Activated CD8-positive, alpha-beta memory T cell treated with anti-CD3 and anti-CD28 coated beads, Interleukin-2, amount 10 ng/mL, durations not matched to agents 7 days and 5 days (primary cell): Measurements from ENCODE around the gene PCMTD2. TPM values are rescaled to one million over a fixed set of nuclear protein-coding genes. Genes with fewer than 3 reads are reported as not detected.

Source experiments
- ATAC-seq: fragments of 150-1000 bp; cut with Tn5 transposase; one replicate; pipeline ENCODE4 v1.10.0; 2021; ENCODE audit warnings: moderate library complexity
- CTCF ChIA-PET: fragments of 350-600 bp; sonication (Branson Sonifier 250); formaldehyde crosslinking; loops from one replicate; lab custom pipeline; 2021; ENCODE audit warnings: antibody characterized with exemption; lab: Charles Lee
- DNase-seq: peaks from one replicate; pipeline ENCODE4 v3.0.0-alpha.2; 2020
- H3K27ac Mint-ChIP-seq: one replicate; pipeline ENCODE4 v1.8.0; 2021; ENCODE audit warnings: mild to moderate bottlenecking, mixed read lengths
- H3K27me3 Mint-ChIP-seq: one replicate; pipeline ENCODE4 v1.8.0; 2021; ENCODE audit warnings: mixed read lengths
- H3K36me3 Mint-ChIP-seq: one replicate; pipeline ENCODE4 v1.8.0; 2021; ENCODE audit warnings: mild to moderate bottlenecking, mixed read lengths
- H3K4me1 Mint-ChIP-seq: one replicate; pipeline ENCODE4 v1.8.0; 2021; ENCODE audit warnings: mixed read lengths
- H3K4me3 Mint-ChIP-seq: one replicate; pipeline ENCODE4 v1.8.0; 2021; ENCODE audit warnings: mild to moderate bottlenecking, moderate library complexity, mixed read lengths
- H3K9me3 Mint-ChIP-seq: one replicate; pipeline ENCODE4 v1.8.0; 2022; ENCODE audit warnings: low read depth, mixed read lengths
- total RNA-seq, 2 experiments: library from RNA; stranded (reverse); gene quantifications; one replicate each; pipeline ENCODE4 v1.2.3, GENCODE V29; 2021

PCMTD2 gene
- total RNA-seq, 2 experiments from 2014 or later = 28.1 to 38.5 TPM

DNA sequence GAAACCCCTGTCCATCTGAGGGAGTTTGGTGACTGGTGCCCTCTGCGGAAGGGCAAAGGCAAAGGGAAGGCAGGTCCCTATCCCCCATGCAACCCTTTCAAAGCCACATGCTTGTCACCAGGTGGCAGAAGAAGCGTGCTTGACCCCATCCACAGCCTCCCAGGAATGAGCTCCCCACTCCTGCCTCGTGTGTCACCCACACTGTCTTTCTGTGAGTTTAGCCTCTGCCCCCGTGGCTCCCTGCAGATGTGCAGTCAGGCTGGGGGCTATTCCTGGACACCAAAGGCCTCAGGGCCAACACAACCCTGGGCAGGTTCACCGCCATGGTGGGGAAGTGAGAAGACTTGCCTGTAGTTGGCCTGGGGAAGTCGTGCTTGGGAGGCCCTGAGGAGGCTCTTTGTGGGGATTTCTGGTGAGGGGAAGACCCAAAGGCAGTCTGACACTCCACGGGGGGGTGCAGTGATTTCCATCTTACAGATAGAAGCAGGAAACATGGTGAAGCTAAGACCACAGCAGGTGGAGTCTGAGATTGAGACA is 16.6 kb upstream of the PCMTD2 start:
- H3K9me3 Mint-ChIP-seq = no peaks in the 10 kb centered on the region
- H3K27me3 Mint-ChIP-seq = peaks cover 9% of the 10 kb centered on the region
- H3K36me3 Mint-ChIP-seq = no peaks in the 10 kb centered on the region
- CTCF ChIA-PET = no interaction called here
- H3K4me1 Mint-ChIP-seq = no peaks in the 10 kb centered on the region
- H3K4me3 Mint-ChIP-seq = no peak overlapping the region
- ATAC-seq (no peak), DNase-seq (no peak)
- H3K27ac Mint-ChIP-seq = no peak overlapping the region

DNA sequence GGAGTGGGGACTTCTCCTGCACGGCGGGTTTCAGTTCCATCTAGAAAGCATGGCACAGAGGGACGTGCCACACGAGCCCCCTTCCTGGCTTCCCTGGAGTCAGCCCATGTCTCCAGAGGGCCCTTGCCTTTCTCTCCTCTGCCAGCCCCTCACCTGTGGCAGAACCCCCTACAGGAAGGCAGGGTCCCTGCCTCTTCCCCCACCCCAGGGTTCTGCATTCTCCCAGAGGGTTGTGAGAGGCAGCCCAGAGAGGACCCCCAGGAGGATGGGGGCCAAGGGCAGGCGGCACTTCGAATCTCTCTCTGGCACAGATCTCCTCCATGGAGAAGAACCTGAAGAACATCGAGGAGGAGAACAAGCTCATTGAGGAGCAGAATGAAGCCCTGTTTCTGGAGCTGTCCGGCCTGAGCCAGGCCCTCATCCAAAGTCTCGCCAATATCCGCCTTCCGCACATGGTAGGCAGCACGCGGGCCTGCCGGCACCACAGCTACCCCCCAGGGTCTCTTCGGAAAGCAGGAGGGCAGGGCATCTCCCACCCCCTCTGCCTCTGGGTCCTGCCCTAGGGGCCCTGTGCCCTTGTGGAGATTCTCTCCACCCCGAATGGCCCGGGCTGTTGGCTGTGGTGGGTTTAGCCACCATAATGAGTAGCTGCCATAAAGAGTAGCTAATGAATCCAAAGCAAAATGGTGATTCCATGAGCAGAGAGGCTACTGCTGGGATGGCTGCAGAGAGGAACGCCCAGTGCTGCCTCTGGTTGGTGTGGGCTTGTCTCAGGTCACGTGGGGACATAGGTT is 15.9 kb upstream of the PCMTD2 start:
- H3K27me3 Mint-ChIP-seq = peaks cover 11% of the 10 kb centered on the region
- H3K4me1 Mint-ChIP-seq = no peaks in the 10 kb centered on the region
- no peak overlapping the region for H3K27ac Mint-ChIP-seq
- no peaks in the 10 kb centered on the region for H3K36me3 Mint-ChIP-seq
- ATAC-seq (no peak), DNase-seq (no peak)
- CTCF ChIA-PET = interaction anchor here (1.0 kb wide), 1 partner anchor 35 kb away, joined by 3 read pairs; no protein-coding TSS in a partner anchor
- H3K4me3 Mint-ChIP-seq = no peak overlapping the region
- no peaks in the 10 kb centered on the region for H3K9me3 Mint-ChIP-seq

- no peak for DNase-seq
- no peak overlapping the region for H3K4me3 Mint-ChIP-seq
- H3K4me1 Mint-ChIP-seq = no peaks in the 10 kb centered on the region
- ATAC-seq = no peak
- H3K36me3 Mint-ChIP-seq = no peaks in the 10 kb centered on the region
- no peaks in the 10 kb centered on the region for H3K9me3 Mint-ChIP-seq
- H3K27ac Mint-ChIP-seq = no peak overlapping the region
- CTCF ChIA-PET = interaction anchor here (1.0 kb wide), 1 partner anchor 35 kb away, joined by 3 read pairs; no protein-coding TSS in a partner anchor
- peaks cover 11% of the 10 kb centered on the region for H3K27me3 Mint-ChIP-seq
Observed at GRCh38 chr20:64240243-64241015, 15.1 kb upstream of the PCMTD2 start.

- Mint-ChIP-seq H3K36me3 (no peaks in the 10 kb centered on the region), H3K27ac (no peak overlapping the region), H3K9me3 (no peaks in the 10 kb centered on the region), H3K27me3 (peaks cover 13% of the 10 kb centered on the region), H3K4me1 (no peaks in the 10 kb centered on the region), H3K4me3 (no peak overlapping the region)
- DNase-seq (no peak), ATAC-seq (no peak)
- CTCF ChIA-PET = no interaction called here
Observed at GRCh38 chr20:64241061-64241460, 14.5 kb upstream of the PCMTD2 start.

- DNase-seq (no peak), ATAC-seq (no peak)
- Mint-ChIP-seq H3K27ac (no peak overlapping the region), H3K4me3 (no peak overlapping the region), H3K36me3 (no peaks in the 10 kb centered on the region), H3K9me3 (no peaks in the 10 kb centered on the region), H3K4me1 (no peaks in the 10 kb centered on the region), H3K27me3 (peaks cover 16% of the 10 kb centered on the region)
- CTCF ChIA-PET = interaction anchor here (1.1 kb wide), 1 partner anchor 14 kb away, joined by 3 read pairs; the partner anchor contains the start of gene PCMTD2
Observed at GRCh38 chr20:64242003-64242796, 13.3 kb upstream of the PCMTD2 start.

- Mint-ChIP-seq H3K4me1 (no peaks in the 10 kb centered on the region), H3K4me3 (no peak overlapping the region), H3K36me3 (no peaks in the 10 kb centered on the region), H3K27ac (no peak overlapping the region), H3K27me3 (peaks cover 16% of the 10 kb centered on the region), H3K9me3 (no peaks in the 10 kb centered on the region)
- DNase-seq (no peak), ATAC-seq (no peak)
- CTCF ChIA-PET = interaction anchor here (1.1 to 1.2 kb wide), 2 partner anchors 13 to 43 kb away, joined by 3 read pairs; partner anchors contain the start of gene PCMTD2
Observed at GRCh38 chr20:64242797-64243475, 12.6 kb upstream of the PCMTD2 start.

- H3K27ac Mint-ChIP-seq = no peak overlapping the region
- no peak overlapping the region for H3K4me3 Mint-ChIP-seq
- DNase-seq = no peak
- H3K36me3 Mint-ChIP-seq = no peaks in the 10 kb centered on the region
- no peak for ATAC-seq
- CTCF ChIA-PET = no interaction called here
- H3K9me3 Mint-ChIP-seq = no peaks in the 10 kb centered on the region
- H3K4me1 Mint-ChIP-seq = no peaks in the 10 kb centered on the region
- peaks cover 16% of the 10 kb centered on the region for H3K27me3 Mint-ChIP-seq
Observed at GRCh38 chr20:64244281-64244805, 11.2 kb upstream of the PCMTD2 start.

DNA sequence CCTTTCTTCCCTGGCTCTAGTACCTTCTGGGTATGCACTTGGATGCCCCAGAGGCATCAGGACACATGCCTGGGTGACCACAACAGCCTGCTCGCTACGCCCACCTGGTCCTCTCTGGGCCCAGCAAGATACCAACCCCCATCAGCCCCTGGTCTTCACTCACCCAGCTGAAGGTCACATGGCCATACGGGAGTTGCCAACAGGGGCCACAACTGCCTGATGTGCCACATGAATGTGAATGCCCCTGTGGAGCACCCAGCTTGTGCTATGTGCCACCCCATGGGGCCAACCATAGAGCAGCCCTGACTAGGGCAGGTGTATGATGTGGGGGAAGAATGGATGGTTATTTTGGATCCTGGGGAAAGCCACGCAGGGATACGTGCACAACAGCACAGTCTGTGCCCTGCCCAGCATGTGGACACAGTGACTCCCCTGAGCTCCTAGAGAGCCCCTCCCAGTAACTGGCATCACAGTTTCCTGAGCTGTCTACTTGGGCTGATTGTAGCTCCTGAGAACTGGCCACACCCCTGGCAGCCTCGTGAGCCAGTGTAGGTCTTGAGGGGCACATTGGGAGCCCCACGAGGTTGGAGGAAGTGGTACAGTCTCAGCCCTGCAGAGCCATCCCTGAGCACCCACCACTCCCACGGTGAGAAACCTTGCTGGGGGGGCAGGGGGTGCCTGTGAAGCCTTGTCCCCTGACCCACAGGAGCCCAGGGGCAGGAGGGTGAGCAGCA is 10.5 kb upstream of the PCMTD2 start:
- H3K27me3 Mint-ChIP-seq = peaks cover 19% of the 10 kb centered on the region
- no peak for ATAC-seq

DNA sequence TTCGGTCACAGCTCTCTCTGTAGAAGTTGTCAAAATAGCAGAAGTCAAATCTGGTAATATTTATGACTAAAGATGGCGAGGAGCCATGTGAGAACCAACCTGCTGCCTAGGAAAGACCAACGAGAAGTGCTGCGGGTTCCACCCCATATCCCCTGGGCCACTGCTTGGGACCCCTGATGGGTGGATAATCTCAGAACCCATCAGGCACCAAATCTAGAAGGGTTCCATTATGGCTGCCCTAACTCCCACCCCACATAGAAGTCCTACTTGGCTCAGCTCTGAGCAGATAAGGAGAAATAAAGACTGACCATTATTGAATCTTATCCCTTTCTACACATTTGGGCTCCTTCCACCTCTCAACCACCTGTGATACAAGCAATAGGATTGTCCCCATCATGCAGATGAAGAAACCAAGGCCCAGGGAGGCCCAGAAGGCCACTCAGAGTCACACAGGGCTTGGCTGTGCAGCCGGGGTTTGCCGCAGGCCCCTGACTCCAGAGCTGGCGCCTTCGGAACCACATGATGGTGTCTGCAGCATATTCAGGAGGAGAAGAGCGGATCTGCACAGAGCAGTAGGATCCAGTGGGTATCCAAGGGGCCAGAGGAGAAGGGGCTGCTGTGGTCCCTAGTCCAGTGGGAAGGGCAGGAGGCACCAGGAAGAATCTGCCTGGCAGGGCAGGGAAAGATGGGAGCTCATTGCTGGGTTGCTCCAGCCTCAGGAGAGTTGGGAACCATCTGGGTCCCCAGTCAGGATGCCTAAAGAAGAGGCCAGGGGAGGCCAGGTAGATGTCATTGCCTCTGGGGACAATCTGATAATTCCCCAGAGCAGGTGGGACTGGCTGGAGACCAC is 9.6 kb upstream of the PCMTD2 start:
- Mint-ChIP-seq H3K9me3 (no peaks in the 10 kb centered on the region), H3K4me3 (no peak overlapping the region), H3K4me1 (no peaks in the 10 kb centered on the region), H3K27me3 (peaks cover 28% of the 10 kb centered on the region), H3K27ac (no peak overlapping the region), H3K36me3 (no peaks in the 10 kb centered on the region)
- no peak for ATAC-seq
- DNase-seq = no peak
- CTCF ChIA-PET = no interaction called here

More for the DNA sequence above, 10.5 kb upstream of the PCMTD2 start:
- Mint-ChIP-seq H3K4me1 (no peaks in the 10 kb centered on the region), H3K9me3 (no peaks in the 10 kb centered on the region), H3K4me3 (no peak overlapping the region), H3K36me3 (no peaks in the 10 kb centered on the region), H3K27ac (no peak overlapping the region)
- no peak for DNase-seq
- CTCF ChIA-PET = no interaction called here

GRCh38 chr20:64246616-64247306 is 8.8 kb upstream of the PCMTD2 start:
- H3K27me3 Mint-ChIP-seq = peaks cover 30% of the 10 kb centered on the region
- CTCF ChIA-PET = no interaction called here
- DNase-seq (no peak), ATAC-seq (no peak)
- no peak overlapping the region for H3K27ac Mint-ChIP-seq
- no peak overlapping the region for H3K4me3 Mint-ChIP-seq
- no peaks in the 10 kb centered on the region for H3K9me3 Mint-ChIP-seq
- H3K36me3 Mint-ChIP-seq = no peaks in the 10 kb centered on the region
- no peaks in the 10 kb centered on the region for H3K4me1 Mint-ChIP-seq

GRCh38 chr20:64247307-64247618 is 8.3 kb upstream of the PCMTD2 start:
- ATAC-seq (no peak), DNase-seq (no peak)
- Mint-ChIP-seq H3K9me3 (no peaks in the 10 kb centered on the region), H3K27me3 (peaks cover 27% of the 10 kb centered on the region), H3K4me1 (no peaks in the 10 kb centered on the region), H3K27ac (no peak overlapping the region), H3K4me3 (no peak overlapping the region), H3K36me3 (no peaks in the 10 kb centered on the region)
- CTCF ChIA-PET = no interaction called here
